HG03139 (cell line): ENCODE data around the gene RBM5.
A peak's percentile ranks its signal among the peaks of the same experiment; 100 is the strongest.

Source experiments
- ATAC-seq: cut with Tn5 transposase; IDR thresholded peaks from one replicate; pipeline ENCODE4 v1.9.1; 2021; ENCODE audit not compliant: unreplicated experiment

Gene RBM5

GRCh38 chr3:50138266-50139200 is 49.8 kb downstream of the RBM5 start:
- ATAC-seq: no peak

- ATAC-seq: no peak
Observed at GRCh38 chr3:50139308-50139707, 50.6 kb downstream of the RBM5 start.

- no peak for ATAC-seq
Observed at GRCh38 chr3:50139718-50140423, 51.2 kb downstream of the RBM5 start.

- ATAC-seq: no peak
Observed at GRCh38 chr3:50140990-50141389, 52.3 kb downstream of the RBM5 start.

- ATAC-seq: no peak
Observed at GRCh38 chr3:50146316-50146901, 57.7 kb downstream of the RBM5 start.

- ATAC-seq: no peak
Observed at GRCh38 chr3:50147016-50147415, 58.3 kb downstream of the RBM5 start.

GRCh38 chr3:50147447-50147846 is 58.7 kb downstream of the RBM5 start:
- ATAC-seq: no peak

- no peak for ATAC-seq
Observed at GRCh38 chr3:50147861-50148260, 59.1 kb downstream of the RBM5 start.

GRCh38 chr3:50150404-50150750 is 61.7 kb downstream of the RBM5 start:
- ATAC-seq: no peak

GRCh38 chr3:50150863-50151686 is 62.4 kb downstream of the RBM5 start:
- ATAC-seq: no peak

GRCh38 chr3:50151728-50152127 is 63.0 kb downstream of the RBM5 start:
- ATAC-seq: no peak

- ATAC-seq: no peak
Observed at GRCh38 chr3:50153782-50154475, 65.2 kb downstream of the RBM5 start.

GRCh38 chr3:50154476-50154839 is 65.7 kb downstream of the RBM5 start:
- no peak for ATAC-seq

GRCh38 chr3:50154840-50155490 is 66.2 kb downstream of the RBM5 start, which contains the start of gene SEMA3F:
TSS of gene SEMA3F (plus strand) at chr3:50155324. CDS start at chr3:50159623, 4,299 bp downstream.
- ATAC-seq: peak; percentile 75

GRCh38 chr3:50155491-50155878 is 66.8 kb downstream of the RBM5 start:
- no peak for ATAC-seq

GRCh38 chr3:50155891-50156290 is 67.2 kb downstream of the RBM5 start:
- ATAC-seq: no peak

- ATAC-seq: no peak
Observed at GRCh38 chr3:50156549-50157493, 68.1 kb downstream of the RBM5 start.

GRCh38 chr3:50157827-50158529 is 69.3 kb downstream of the RBM5 start:
- ATAC-seq: no peak
